Measurements from ENCODE around the gene ABCA6. TPM values are rescaled to one million over a fixed set of nuclear protein-coding genes. Genes with fewer than 3 reads are reported as not detected.

The ABCA6 gene
- total and polyA plus RNA-seq, 9 of the 15 experiments (the other 6 are each of a cell fraction or from before 2014, with no cell fraction given), result 0.06 to 0.73 (median 0.15) TPM

DNA sequence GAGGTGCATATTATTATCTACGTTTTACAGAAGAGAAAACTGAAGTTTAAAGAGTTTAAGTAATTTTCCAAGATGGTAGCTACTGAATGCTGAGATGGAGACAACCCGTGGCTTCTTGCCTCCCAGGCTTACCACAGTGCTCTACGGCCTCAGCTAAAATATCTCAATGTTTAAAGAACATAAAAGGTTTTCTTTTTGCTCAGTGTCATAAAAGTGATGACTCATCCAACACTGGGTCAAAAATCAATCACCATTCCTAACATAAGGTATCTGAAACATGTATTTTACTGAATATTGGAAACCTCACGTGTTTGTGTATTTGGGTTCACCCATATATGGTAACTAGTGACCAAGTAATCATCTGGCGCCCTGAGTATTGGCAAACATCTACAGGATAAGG lies 99.4 kb downstream of the ABCA6 start (continued):
- TF ChIP-seq, protein P1, sequence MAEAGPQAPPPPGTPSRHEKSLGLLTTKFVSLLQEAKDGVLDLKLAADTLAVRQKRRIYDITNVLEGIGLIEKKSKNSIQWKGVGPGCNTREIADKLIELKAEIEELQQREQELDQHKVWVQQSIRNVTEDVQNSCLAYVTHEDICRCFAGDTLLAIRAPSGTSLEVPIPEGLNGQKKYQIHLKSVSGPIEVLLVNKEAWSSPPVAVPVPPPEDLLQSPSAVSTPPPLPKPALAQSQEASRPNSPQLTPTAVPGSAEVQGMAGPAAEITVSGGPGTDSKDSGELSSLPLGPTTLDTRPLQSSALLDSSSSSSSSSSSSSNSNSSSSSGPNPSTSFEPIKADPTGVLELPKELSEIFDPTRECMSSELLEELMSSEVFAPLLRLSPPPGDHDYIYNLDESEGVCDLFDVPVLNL (CRISPR knock-in tag; IDR thresholded peaks at IDR 0.05; ENCODE audit: low read depth), result no peak
- TF ChIP-seq ZNF146 (CRISPR knock-in tag; IDR thresholded peaks at IDR 0.05; ENCODE audit: unreplicated experiment) (no peak), SMARCA4 (IDR thresholded peaks at IDR 0.05) (0 out of 2 replicates have a peak, but pooled peaks have one; percentile 18), ZNF263 (CRISPR knock-in tag; IDR thresholded peaks at IDR 0.05; ENCODE audit: borderline replicate concordance) (no peak), SAP30 (IDR thresholded peaks at IDR 0.05; ENCODE audit: borderline replicate concordance, insufficient read depth, low read depth, low read length, poor library complexity, severe bottlenecking) (no peak), TGIF2 (CRISPR knock-in tag; IDR thresholded peaks at IDR 0.05) (no peak), CEBPB (tag; IDR thresholded peaks at IDR 0.05) (no peak)
- TF ChIP-seq, protein P2, sequence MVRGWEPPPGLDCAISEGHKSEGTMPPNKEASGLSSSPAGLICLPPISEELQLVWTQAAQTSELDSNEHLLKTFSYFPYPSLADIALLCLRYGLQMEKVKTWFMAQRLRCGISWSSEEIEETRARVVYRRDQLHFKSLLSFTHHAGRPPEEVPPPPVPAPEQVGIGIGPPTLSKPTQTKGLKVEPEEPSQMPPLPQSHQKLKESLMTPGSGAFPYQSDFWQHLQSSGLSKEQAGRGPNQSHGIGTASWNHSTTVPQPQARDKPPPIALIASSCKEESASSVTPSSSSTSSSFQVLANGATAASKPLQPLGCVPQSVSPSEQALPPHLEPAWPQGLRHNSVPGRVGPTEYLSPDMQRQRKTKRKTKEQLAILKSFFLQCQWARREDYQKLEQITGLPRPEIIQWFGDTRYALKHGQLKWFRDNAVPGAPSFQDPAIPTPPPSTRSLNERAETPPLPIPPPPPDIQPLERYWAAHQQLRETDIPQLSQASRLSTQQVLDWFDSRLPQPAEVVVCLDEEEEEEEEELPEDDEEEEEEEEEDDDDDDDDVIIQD (CRISPR knock-in tag; IDR thresholded peaks at IDR 0.05), result no peak

DNA sequence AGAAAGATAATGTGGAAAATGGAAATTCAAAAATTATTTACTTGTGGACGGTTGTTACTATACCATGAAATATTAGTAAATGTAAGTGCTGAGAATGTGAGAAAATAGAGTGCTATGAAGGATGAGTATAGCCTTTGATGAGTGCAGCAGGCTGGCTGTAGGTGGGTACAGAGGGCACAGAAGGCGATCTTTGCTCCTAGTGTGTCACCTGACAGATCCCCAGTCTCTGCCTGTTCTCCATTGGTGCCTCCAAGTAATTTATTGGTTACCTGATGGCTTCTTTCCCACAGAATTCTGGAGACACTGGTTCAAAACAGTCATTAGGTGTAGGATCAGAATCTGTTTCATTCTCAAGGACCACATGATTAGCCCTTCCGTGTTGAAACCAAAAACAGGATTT lies 109.9 kb downstream of the ABCA6 start:
- peaks cover 0 to 3% of the 10 kb centered on the region in 2 experiments; a peak in 2 of 5 replicates for H3K4me1 ChIP-seq (replicated peaks in 1 of 2; ENCODE audit: control insufficient read depth in 2 of 2, insufficient read depth in 2 of 2, low read length in 2 of 2)
- ChIA-PET CTCF (ENCODE audit: low intra/inter-chr PET ratio) (no interaction called here), POLR2A (no interaction called here)
- peak overlapping the region; percentile 20; the same call in 1 of the 2 replicates for H2AFZ ChIP-seq (ENCODE audit: low read depth, low read length)
- H3K27me3 ChIP-seq (ENCODE audit: control insufficient read depth in 2 of 2, insufficient read depth in 2 of 2, low read length in 2 of 2), result no peaks in the 10 kb centered on the region
- intact Hi-C loops (cut with micrococcal nuclease), result no loop called here
- no TSS peak for BruUV-seq (replicated peaks)
- no peaks in the 10 kb centered on the region for H4K20me1 ChIP-seq (replicated peaks; ENCODE audit: control insufficient read depth, insufficient read depth, low read length)
- no peak overlapping the region for H3K4me2 ChIP-seq (ENCODE audit: insufficient read depth, low read length)
- no peak overlapping the region for H3K4me3 ChIP-seq
- WGBS (ENCODE audit: insufficient coverage, low coverage, missing lambda C conversion rate), result 58% methylated on average over 3 of the region's 3 CpGs
- TF ChIP-seq ZNF644 (tag; IDR thresholded peaks at IDR 0.05; ENCODE audit: low read depth) (no peak), XRCC5 (IDR thresholded peaks at IDR 0.05; ENCODE audit: low read depth, low read length) (no peak)
- TF ChIP-seq, protein P3, sequence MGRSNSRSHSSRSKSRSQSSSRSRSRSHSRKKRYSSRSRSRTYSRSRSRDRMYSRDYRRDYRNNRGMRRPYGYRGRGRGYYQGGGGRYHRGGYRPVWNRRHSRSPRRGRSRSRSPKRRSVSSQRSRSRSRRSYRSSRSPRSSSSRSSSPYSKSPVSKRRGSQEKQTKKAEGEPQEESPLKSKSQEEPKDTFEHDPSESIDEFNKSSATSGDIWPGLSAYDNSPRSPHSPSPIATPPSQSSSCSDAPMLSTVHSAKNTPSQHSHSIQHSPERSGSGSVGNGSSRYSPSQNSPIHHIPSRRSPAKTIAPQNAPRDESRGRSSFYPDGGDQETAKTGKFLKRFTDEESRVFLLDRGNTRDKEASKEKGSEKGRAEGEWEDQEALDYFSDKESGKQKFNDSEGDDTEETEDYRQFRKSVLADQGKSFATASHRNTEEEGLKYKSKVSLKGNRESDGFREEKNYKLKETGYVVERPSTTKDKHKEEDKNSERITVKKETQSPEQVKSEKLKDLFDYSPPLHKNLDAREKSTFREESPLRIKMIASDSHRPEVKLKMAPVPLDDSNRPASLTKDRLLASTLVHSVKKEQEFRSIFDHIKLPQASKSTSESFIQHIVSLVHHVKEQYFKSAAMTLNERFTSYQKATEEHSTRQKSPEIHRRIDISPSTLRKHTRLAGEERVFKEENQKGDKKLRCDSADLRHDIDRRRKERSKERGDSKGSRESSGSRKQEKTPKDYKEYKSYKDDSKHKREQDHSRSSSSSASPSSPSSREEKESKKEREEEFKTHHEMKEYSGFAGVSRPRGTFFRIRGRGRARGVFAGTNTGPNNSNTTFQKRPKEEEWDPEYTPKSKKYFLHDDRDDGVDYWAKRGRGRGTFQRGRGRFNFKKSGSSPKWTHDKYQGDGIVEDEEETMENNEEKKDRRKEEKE (IDR thresholded peaks at IDR 0.05; ENCODE audit: borderline replicate concordance in 1 of 2, control insufficient read depth in 1 of 2, low read depth in 2 of 2, low read length in 1 of 2), result no peak
- TF ChIP-seq, protein P4, sequence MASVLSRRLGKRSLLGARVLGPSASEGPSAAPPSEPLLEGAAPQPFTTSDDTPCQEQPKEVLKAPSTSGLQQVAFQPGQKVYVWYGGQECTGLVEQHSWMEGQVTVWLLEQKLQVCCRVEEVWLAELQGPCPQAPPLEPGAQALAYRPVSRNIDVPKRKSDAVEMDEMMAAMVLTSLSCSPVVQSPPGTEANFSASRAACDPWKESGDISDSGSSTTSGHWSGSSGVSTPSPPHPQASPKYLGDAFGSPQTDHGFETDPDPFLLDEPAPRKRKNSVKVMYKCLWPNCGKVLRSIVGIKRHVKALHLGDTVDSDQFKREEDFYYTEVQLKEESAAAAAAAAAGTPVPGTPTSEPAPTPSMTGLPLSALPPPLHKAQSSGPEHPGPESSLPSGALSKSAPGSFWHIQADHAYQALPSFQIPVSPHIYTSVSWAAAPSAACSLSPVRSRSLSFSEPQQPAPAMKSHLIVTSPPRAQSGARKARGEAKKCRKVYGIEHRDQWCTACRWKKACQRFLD (CRISPR knock-in tag; IDR thresholded peaks at IDR 0.05), result no peak
- H3K9me3 ChIP-seq (replicated peaks; ENCODE audit: control insufficient read depth, insufficient read depth, low read depth, low read length), result no peaks in the 10 kb centered on the region
- H3K79me2 ChIP-seq (ENCODE audit: control insufficient read depth, insufficient read depth, low read length), result no peaks in the 10 kb centered on the region
- no peaks in the 10 kb centered on the region for H3K36me3 ChIP-seq (ENCODE audit: control insufficient read depth, insufficient read depth, low read length)
- DNase-seq (ENCODE audit: extremely low read depth in 1 of 4, low spot score in 3 of 4) (no peak), ATAC-seq (no peak), FAIRE-seq (no peak)
- no peak overlapping the region for H3K9ac ChIP-seq (ENCODE audit: insufficient read depth in 1 of 2, low read depth in 2 of 2, low read length in 2 of 2)
- in situ Hi-C loops (cut with MboI), result no loop called here
- H3K9me1 ChIP-seq (ENCODE audit: control insufficient read depth, insufficient read depth, low read length), result no peaks in the 10 kb centered on the region
- no peak overlapping the region for H3K27ac ChIP-seq (ENCODE audit: extremely low read depth, low read depth, low read length)

Data from K562 (cell line).